HG02763 (cell line): ENCODE results near the gene THAP11.

Experiments
- ATAC-seq: cut with Tn5 transposase; IDR thresholded peaks from one replicate; pipeline ENCODE4 v1.9.1; 2021; ENCODE audit warnings: mild to moderate bottlenecking, moderate library complexity; ENCODE audit not compliant: unreplicated experiment

THAP11 gene

GRCh38 chr16:67841816-67842508 lies at the start of gene THAP11:
THAP11 (plus strand) TSS chr16:67842320; CDS start chr16:67842555, 235 bp downstream.
- peak; percentile 46 for ATAC-seq

- no peak for ATAC-seq
Measured at GRCh38 chr16:67796099-67796718, 45.9 kb upstream of the THAP11 start.

- no peak for ATAC-seq
Measured at GRCh38 chr16:67800338-67800926, 41.7 kb upstream of the THAP11 start.

GRCh38 chr16:67801241-67801640 lies 40.9 kb upstream of the THAP11 start:
- ATAC-seq, result no peak

GRCh38 chr16:67801883-67802282 lies 40.2 kb upstream of the THAP11 start:
- no peak for ATAC-seq

- ATAC-seq, result no peak
Measured at GRCh38 chr16:67803894-67804293, 38.2 kb upstream of the THAP11 start.

GRCh38 chr16:67804853-67805542 lies 37.1 kb upstream of the THAP11 start:
- ATAC-seq, result no peak

- ATAC-seq, result no peak
Measured at GRCh38 chr16:67805718-67806427, 36.2 kb upstream of the THAP11 start.

- ATAC-seq, result peak; percentile 86
Measured at GRCh38 chr16:67806428-67807147, 35.5 kb upstream of the THAP11 start, which contains the start of the genes RANBP10 and TSNAXIP1. RANBP10 (minus strand) TSS chr16:67806560; CDS start chr16:67806536, 24 bp downstream. TSNAXIP1 (plus strand) TSS chr16:67806889; CDS start chr16:67807150, 261 bp downstream.

- no peak for ATAC-seq
Measured at GRCh38 chr16:67807148-67807682, 34.9 kb upstream of the THAP11 start.

- no peak for ATAC-seq
Measured at GRCh38 chr16:67811899-67812298, 30.2 kb upstream of the THAP11 start.

- no peak for ATAC-seq
Measured at GRCh38 chr16:67814567-67814966, 27.6 kb upstream of the THAP11 start.

- no peak for ATAC-seq
Measured at GRCh38 chr16:67820608-67821259, 21.4 kb upstream of the THAP11 start.

GRCh38 chr16:67822511-67822910 lies 19.6 kb upstream of the THAP11 start:
- no peak for ATAC-seq

GRCh38 chr16:67825119-67825518 lies 17.0 kb upstream of the THAP11 start:
- no peak for ATAC-seq

GRCh38 chr16:67825906-67826305 lies 16.2 kb upstream of the THAP11 start:
- ATAC-seq, result no peak

- ATAC-seq, result no peak
Measured at GRCh38 chr16:67828651-67829050, 13.5 kb upstream of the THAP11 start.

GRCh38 chr16:67833030-67833414 lies 9.1 kb upstream of the THAP11 start:
- ATAC-seq, result no peak
